NCI-H460 (cell line): ENCODE data around the gene TGFBR2. TPM values are rescaled to one million over a fixed set of nuclear protein-coding genes. Genes with fewer than 3 reads are reported as not detected.

Source experiments
- DNase-seq: peaks from one replicate; pipeline ENCODE4 v3.0.0-alpha.2; 2016; ENCODE audit warnings: low read depth; ENCODE audit errors: extremely low read depth
- total RNA-seq: library from RNA; depleted of rRNA; stranded (reverse); fragments of >200 nt; shearing (Covaris generic); gene quantifications from 2 replicates; pipeline ENCODE4 v1.2.3, GENCODE V29; 2014

TGFBR2 gene
- total RNA-seq, 1 experiment from 2014 or later: 7.2 TPM

DNA sequence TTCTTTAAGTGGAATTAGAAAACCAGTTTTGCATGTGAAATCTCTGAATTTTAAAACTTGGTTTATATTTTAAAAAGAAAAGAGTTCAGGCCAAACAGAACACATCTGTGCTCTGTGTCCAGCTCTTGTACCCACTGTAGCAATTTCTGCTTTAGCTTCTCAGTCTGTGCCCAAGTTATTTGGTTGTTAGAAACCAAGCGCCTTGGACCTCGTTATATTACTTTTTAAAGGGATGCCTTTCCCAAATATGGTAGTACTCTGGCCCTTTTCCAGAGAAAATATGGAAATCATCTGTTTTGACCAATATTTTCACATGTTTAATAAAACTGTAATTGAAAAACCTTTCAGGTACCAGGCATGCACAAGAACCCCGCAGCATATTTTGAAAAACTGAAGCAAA is 27.3 kb downstream of the TGFBR2 start:
- no peak for DNase-seq

GRCh38 chr3:30634761-30635735 is 28.6 kb downstream of the TGFBR2 start:
- no peak for DNase-seq

DNA sequence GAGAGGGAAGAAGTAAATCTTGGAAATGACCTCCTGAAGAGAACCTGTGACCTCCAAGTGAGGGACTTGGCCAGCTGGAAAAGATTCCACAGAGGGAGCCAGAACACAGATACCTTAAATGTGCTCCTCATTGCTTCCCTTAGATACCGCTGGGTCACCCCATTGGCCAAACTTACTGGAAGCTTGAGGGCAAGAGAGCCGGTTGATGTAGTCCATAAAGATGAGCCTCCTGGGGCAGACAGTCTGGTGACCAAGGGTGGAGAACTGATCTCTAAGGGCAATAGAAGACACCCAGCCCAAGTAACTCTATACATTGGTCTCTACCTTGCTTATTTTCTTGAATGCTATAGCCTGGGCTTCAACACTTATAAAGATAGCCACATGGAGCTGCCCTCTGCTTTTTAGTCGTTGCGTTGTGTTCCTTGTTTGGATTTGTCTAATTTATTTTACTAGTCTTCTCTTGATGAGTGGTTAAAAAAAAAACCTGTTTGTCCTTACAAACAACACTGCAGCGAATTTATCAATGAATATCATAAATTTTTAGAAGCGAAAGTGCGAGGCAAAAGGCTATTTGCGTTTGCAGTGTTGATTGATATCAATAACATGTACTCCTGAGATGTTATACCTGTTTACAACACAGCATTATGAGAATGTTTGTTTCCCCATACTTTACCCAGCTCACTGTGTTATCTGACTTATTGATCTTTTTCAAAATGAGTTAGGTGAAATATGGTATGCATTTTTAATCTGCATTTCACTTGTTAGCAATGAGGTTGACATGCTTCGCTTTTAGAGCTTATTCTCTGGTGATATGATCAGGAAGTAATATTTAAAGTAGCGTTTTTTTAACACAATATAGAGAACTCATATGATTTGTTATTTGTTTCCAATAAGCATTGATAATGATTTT is 31.2 kb downstream of the TGFBR2 start:
- no peak for DNase-seq

DNA sequence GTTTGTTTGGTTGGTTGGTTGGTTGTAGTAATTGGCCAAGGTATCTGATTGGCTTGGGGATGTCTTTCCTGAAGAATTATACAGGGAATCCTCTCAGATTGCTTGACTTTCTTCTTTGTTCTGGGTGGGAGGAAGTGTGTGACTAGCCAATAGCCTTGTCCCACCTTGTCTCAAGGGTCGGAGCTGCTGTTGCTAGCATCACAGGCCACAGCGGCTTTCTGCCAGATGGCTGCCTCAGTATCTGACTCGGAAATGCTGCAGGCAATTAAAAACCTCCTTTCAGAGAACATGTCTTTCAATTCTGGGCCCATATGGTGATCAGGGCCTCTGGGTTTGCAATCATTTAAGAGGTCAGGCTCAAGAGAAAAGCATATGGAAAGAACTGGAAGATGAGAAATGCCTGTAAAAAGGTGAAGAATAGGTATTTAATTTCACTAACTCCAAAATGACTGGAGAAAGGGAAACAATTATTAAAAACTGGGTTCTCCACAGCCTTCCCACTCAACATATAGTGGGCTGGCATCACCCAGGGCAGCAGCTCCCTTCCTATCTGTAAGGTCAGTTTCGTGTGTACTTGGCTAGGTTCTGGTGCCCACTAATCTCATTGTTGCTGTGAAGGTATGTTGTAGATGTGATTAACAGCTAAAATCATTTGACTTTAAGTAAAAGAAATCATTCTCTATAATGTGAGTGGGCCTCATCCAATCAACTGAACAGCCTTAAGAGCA is 32.4 kb downstream of the TGFBR2 start:
- DNase-seq: no peak

DNA sequence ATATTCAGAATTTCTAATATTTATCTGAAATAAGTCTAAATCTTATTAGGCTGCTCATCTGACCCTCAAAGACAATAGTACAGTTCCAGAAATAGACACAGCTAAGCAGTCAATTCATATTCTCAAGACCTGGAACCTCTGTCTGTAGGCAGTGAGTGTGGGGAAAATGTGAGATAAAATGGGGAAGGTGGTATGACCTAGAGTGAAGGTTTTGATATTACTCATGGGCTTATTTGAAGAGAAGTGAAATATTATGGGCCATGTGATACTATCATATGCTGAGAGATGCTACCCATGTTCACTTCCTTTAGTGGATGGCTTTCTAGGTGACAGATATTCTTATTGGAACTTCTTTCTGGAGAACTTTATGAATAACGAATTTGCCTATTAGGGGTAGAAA is 33.5 kb downstream of the TGFBR2 start:
- DNase-seq: no peak

DNA sequence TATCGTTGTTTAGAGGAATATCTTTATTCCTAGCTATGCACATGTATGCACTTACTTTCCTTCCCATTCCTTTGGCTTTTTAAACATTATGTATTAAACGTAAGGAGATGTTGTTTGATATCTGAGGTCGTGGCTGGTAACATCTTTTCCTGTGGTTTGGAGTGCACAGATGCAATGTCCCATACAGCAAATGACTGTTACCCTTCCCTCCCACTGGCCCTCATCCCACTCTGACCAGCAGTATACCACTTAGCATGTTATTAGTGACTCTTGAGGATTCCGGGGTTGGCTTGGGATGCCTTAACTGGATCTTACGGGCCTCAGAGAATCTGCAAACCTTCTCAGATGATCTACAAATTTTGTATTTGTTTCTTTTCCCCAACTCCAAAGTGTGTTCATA is 34.5 kb downstream of the TGFBR2 start:
- DNase-seq: no peak

- no peak for DNase-seq
Observed at GRCh38 chr3:30641416-30642251, 35.2 kb downstream of the TGFBR2 start.

GRCh38 chr3:30642849-30643361 is 36.5 kb downstream of the TGFBR2 start:
- no peak for DNase-seq

GRCh38 chr3:30643763-30644462 is 37.5 kb downstream of the TGFBR2 start:
- DNase-seq: no peak

DNA sequence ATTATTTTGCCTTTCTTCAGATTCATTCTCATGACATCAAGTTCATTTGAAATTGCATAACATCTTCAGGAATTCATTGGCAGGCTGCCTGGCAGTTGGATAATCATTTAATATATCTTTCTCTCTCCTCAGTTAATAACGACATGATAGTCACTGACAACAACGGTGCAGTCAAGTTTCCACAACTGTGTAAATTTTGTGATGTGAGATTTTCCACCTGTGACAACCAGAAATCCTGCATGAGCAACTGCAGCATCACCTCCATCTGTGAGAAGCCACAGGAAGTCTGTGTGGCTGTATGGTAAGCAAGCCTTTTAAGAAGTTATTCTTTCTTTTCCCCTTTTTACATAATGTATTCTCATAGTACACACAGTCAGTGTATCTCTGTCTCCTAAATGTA is 38.2 kb downstream of the TGFBR2 start:
- no peak for DNase-seq

DNA sequence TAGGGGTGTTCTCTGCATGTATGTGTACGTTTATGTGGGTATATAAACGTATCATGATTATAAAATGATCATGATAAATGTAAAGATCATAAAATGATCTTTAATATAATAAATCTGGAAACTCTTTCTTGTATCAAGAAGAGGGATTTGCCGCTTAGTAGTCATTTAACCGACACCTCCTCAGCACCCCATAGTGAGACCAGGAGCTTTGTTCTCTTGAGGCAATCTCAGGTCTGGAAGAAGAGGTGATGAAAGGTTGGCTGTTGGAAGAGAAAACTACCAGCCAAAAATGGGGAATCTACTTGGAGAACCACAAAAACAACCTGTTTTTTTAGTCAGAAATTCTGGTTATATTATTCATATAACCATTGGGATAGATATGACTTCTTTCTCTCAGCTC is 38.7 kb downstream of the TGFBR2 start:
- no peak for DNase-seq

DNA sequence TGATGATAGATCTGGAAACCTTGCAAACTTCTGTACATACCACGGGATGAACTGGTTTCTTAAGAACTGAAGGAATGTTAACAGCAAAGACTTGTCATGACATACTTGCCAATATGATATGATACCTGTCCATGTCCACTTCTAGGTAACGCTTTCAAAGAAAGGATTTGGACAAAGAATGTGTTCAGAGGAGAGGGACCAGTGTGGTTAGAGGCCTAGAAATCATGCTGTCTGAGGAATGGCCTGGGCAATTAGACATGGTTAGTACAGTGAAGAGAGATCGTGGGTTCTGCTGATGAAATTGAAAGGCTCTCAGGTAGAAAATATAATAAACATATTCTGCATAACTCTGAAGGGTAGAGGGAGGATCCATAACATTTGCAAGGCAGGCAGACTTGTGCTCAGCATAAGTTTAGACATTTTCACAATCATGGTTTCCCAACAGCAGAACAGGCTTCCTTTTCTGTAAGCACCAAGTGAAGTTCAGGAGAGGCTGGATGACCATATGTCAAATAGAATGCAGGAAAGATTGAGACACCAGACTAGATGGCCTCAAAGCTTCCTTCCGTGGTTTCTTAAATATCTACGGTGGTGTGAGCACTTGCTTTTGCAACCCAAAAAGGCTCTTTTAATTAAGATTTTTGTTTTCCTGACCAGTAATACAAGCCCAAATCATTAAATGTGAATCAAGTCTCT is 39.9 kb downstream of the TGFBR2 start:
- no peak for DNase-seq

DNA sequence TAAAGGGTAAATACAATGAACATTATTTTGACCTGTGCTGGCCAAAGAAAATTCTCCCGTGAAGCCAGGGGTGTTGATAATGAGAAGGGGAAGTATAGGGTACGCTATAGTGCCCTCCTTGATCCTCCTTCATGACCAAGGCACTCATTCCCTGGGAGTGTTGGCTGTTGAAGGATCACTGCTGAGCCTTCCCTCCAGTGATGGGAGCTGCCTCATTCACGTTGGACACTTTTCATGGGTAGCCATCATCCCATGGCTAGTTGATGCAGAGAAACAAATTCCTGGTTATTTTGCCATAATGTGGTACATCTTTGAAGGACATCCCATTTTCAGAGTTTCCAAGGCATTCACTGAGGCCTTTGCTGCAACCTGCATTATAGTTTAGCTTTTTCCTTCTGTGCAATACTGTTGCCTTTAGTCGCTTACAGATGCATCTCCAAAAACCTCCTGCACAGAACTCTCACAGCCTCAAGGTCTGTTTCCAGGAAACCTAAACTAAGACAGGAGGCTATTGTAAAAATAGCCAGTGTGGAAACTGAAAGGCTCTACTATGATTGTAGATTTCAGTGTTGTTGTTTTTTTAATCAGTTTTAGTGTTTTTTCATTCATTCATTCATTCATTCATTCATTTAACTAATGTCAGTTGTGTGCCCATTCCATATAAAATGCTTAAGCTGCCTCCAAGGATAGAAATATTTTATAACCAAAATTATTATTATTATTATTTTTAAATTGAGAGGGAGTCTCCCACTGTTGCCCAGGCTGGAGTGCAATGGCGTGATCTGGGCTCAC is 40.8 kb downstream of the TGFBR2 start:
- DNase-seq: no peak

DNA sequence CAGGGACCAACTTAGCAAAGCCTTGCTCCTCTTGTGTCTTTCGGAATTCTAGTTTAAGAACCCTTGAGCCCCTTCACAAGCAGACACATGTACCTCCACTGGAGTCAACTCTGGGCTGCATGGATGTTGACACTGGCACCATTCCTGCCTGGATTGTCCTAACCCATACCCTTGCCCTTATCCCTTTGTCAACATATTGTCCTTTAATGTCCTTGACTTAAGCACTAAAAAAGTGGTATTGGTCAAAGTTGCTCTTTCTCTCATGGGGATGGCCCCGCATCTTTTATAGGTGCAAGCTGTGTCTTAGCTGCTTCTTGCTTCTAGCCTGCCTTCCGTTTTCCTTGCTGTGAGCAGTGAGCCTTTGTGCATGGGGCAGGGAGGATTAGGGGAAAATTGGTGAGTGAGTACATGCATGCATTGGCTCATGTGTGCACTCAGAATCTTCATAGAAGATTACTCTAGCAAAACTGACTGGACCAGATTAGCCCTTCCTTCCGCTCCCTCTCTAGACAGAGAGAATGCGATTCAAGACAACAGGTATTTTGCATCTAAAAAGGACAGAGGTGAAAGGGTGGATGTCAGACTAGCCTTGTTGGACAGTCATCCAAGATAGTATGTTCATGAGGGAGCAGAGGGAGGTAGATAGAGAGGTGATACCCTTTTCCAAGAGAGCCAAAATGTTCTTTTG is 42.4 kb downstream of the TGFBR2 start:
- no peak for DNase-seq

GRCh38 chr3:30649572-30650318 is 43.3 kb downstream of the TGFBR2 start:
- DNase-seq: no peak

- DNase-seq: no peak
Observed at GRCh38 chr3:30650348-30650995, 44.1 kb downstream of the TGFBR2 start.
